ENCODE data around the gene XRN2.

Gene XRN2

DNA sequence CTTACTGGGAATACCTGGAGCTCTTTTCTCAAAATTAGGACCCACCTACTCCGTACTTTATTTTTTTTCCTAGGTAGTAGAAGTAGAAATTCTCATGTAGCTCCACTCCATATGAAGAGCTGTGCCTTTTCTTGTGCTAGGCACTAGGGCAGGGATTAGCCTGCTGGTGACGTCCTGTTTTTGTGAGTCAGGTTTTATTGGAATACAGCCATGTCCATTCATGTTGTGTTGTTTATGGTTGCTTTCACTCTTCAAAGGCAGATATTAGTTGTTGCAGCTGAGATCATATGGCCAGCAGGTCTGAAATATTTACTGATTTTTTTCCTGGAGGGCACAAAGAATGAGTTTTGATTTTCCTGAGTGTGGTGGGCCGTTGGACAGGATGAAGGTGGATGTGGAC, 20.5 kb downstream of the XRN2 start:
- H4K20me1 ChIP-seq, result peaks cover 99% of the 10 kb centered on the region
- TF ChIP-seq Cebpa-rat (IDR thresholded peaks at IDR 0.05), result no peak
- no peaks in the 10 kb centered on the region for H3K27me3 ChIP-seq
- peaks cover 49% of the 10 kb centered on the region for H3K9me3 ChIP-seq
- peaks cover 57% of the 10 kb centered on the region for H3K36me3 ChIP-seq
- no peak overlapping the region for H3K27ac ChIP-seq
- peaks cover 5% of the 10 kb centered on the region; the same call in 1 of the 2 replicates for H3K4me1 ChIP-seq
- no peak overlapping the region for H3K4me2 ChIP-seq
- no peak overlapping the region for H3K4me3 ChIP-seq
- no peak overlapping the region for H3K9ac ChIP-seq

DNA sequence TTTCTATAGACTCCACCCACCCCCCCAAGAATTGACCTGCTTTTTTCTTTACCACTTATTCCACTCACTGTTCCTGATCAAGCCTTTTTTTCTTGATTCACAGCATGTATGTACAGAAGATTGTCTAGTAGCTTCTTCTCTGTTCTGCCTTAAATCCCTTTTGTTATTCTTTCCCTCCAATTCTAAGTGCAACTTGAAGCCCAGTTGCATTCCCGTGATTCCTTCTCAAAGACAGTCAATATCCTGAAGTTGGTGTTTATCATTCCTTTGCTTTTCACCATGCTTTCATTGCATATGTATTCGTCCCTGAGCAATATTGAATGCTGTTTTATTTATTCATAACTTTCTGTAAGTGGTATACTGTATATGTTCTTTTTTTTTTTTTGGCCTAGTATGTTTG, 21.0 kb downstream of the XRN2 start:
- no peak for TF ChIP-seq Cebpa-rat (IDR thresholded peaks at IDR 0.05)
- Histone ChIP-seq H3K9ac (no peak overlapping the region), H3K27ac (no peak overlapping the region), H3K9me3 (peaks cover 45% of the 10 kb centered on the region), H3K27me3 (no peaks in the 10 kb centered on the region), H4K20me1 (peaks cover 99% of the 10 kb centered on the region), H3K4me1 (peaks cover 5% of the 10 kb centered on the region; the same call in 1 of the 2 replicates), H3K4me3 (no peak overlapping the region), H3K36me3 (peaks cover 62% of the 10 kb centered on the region), H3K4me2 (no peak overlapping the region)

DNA sequence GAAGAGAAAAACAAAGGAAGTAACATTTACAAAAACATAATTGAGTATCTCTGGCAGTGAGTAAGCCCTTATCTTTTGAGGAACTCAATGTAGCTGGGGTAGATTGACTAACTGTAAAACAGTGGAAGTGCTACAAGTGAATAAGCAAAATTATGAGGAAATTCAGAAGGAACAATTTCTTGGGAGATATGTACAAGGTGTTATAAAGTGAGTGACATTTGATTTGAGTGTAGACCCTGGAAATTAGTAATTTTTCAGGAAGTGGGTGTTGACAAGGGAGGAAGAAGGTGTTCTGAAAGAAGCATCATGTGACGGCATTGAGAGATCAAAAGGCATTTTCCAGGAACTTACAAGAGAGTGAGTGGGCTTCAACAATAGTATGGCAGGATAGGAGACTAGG, 22.2 kb downstream of the XRN2 start:
- peaks cover 34% of the 10 kb centered on the region for H3K9me3 ChIP-seq
- no peak overlapping the region for H3K27ac ChIP-seq
- H3K36me3 ChIP-seq, result peaks cover 66% of the 10 kb centered on the region
- H3K4me3 ChIP-seq, result no peak overlapping the region
- no peaks in the 10 kb centered on the region for H3K27me3 ChIP-seq
- peaks cover 99% of the 10 kb centered on the region for H4K20me1 ChIP-seq
- no peak for TF ChIP-seq Cebpa-rat (IDR thresholded peaks at IDR 0.05)
- 0 out of 2 replicates have a peak overlapping the region, but pooled peaks have one; percentile 3 for H3K4me2 ChIP-seq
- peaks cover 5% of the 10 kb centered on the region; the same call in 1 of the 2 replicates for H3K4me1 ChIP-seq
- H3K9ac ChIP-seq, result no peak overlapping the region

- peaks cover 5% of the 10 kb centered on the region; the same call in 1 of the 2 replicates for H3K4me1 ChIP-seq
- H3K36me3 ChIP-seq, result peaks cover 63% of the 10 kb centered on the region
- H4K20me1 ChIP-seq, result peaks cover 94% of the 10 kb centered on the region
- no peak overlapping the region for H3K27ac ChIP-seq
- no peaks in the 10 kb centered on the region for H3K27me3 ChIP-seq
- no peak overlapping the region for H3K4me2 ChIP-seq
- no peak overlapping the region for H3K9ac ChIP-seq
- peaks cover 20% of the 10 kb centered on the region for H3K9me3 ChIP-seq
- no peak overlapping the region for H3K4me3 ChIP-seq
- TF ChIP-seq Cebpa-rat (IDR thresholded peaks at IDR 0.05), result no peak
Measured at GRCh38 chr20:21326700-21327099, 23.6 kb downstream of the XRN2 start.

- Histone ChIP-seq H3K4me2 (no peak overlapping the region), H3K36me3 (peaks cover 96% of the 10 kb centered on the region), H3K27me3 (no peaks in the 10 kb centered on the region), H3K9me3 (no peaks in the 10 kb centered on the region), H3K4me3 (no peak overlapping the region), H3K9ac (no peak overlapping the region), H3K4me1 (no peaks in the 10 kb centered on the region), H4K20me1 (peaks cover 37% of the 10 kb centered on the region), H3K27ac (no peak overlapping the region)
- no peak for TF ChIP-seq Cebpa-rat (IDR thresholded peaks at IDR 0.05)
Measured at GRCh38 chr20:21336455-21337151, 33.5 kb downstream of the XRN2 start.

GRCh38 chr20:21338291-21338690, 35.2 kb downstream of the XRN2 start:
- Histone ChIP-seq H4K20me1 (peaks cover 47% of the 10 kb centered on the region), H3K9me3 (no peaks in the 10 kb centered on the region), H3K4me1 (no peaks in the 10 kb centered on the region), H3K36me3 (peaks cover 88% of the 10 kb centered on the region), H3K27me3 (no peaks in the 10 kb centered on the region), H3K4me2 (no peak overlapping the region), H3K27ac (no peak overlapping the region), H3K9ac (no peak overlapping the region), H3K4me3 (no peak overlapping the region)
- no peak for TF ChIP-seq Cebpa-rat (IDR thresholded peaks at IDR 0.05)

DNA sequence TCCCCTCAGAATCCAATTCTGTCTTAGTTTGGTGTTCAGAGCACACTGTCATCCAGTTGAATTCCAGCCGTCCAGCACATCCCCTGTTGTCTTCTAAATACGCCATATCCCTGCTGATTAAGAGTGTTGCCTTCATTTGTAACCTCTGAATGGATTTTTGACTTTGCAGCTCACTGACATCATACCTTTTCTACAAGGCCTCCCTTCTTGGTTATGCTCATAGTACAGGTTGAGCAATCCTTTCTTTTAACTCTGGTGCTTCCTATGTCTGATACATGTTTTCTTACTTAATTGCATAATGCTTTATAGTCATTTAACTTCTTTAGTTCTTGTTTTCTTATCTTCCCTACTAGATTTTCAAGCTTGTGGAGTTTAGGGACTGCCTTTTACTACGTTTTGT, 36.4 kb downstream of the XRN2 start:
- TF ChIP-seq Cebpa-rat (IDR thresholded peaks at IDR 0.05), result no peak
- Histone ChIP-seq H3K27me3 (no peaks in the 10 kb centered on the region), H4K20me1 (peaks cover 45% of the 10 kb centered on the region), H3K9me3 (no peaks in the 10 kb centered on the region), H3K36me3 (peaks cover 88% of the 10 kb centered on the region), H3K4me3 (no peak overlapping the region), H3K4me1 (no peaks in the 10 kb centered on the region), H3K9ac (no peak overlapping the region), H3K4me2 (no peak overlapping the region), H3K27ac (no peak overlapping the region)

DNA sequence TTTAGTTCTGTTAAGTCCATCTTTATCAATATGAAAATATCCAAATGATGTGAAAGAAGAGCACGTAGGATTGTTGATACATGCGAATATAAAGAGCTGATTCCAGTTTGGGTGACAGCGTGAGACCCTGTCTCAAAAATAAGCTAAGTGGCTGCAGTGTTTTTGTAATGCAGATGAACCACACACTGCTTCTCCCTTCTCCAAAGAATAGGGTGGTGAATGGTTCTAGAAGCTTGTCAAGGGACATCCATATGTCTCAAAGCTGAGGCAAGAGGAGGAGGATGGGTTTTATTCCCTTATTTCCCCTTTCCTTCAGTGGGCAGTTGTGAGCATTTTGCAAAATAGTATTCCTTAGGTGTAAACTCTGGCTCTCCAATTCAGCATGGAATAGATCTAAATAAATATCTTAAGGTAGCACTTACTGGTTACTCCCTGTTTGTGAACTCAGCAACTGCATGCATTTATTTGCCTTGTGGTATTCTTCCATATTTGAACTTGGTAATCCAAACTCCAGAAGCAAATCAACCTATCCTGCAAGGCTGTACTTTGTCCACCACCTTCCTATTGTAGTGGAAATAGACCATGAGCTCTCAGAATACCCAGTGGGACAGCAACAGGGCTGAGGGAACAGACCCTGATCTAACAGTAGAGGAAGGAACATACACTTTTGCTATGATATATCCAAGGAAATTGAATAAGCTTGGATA, 38.0 kb downstream of the XRN2 start:
- Histone ChIP-seq H3K4me1 (no peaks in the 10 kb centered on the region), H3K9me3 (no peaks in the 10 kb centered on the region), H4K20me1 (peaks cover 43% of the 10 kb centered on the region), H3K27me3 (no peaks in the 10 kb centered on the region), H3K4me3 (no peak overlapping the region), H3K4me2 (no peak overlapping the region), H3K9ac (no peak overlapping the region), H3K36me3 (peaks cover 83% of the 10 kb centered on the region), H3K27ac (no peak overlapping the region)
- no peak for TF ChIP-seq Cebpa-rat (IDR thresholded peaks at IDR 0.05)

- TF ChIP-seq Cebpa-rat (IDR thresholded peaks at IDR 0.05), result no peak
- Histone ChIP-seq H3K4me1 (no peaks in the 10 kb centered on the region), H3K4me2 (no peak overlapping the region), H3K4me3 (no peak overlapping the region), H3K27me3 (no peaks in the 10 kb centered on the region), H3K36me3 (peaks cover 83% of the 10 kb centered on the region), H3K9me3 (no peaks in the 10 kb centered on the region), H3K9ac (no peak overlapping the region), H4K20me1 (peaks cover 41% of the 10 kb centered on the region), H3K27ac (no peak overlapping the region)
Measured at GRCh38 chr20:21342656-21343345, 39.7 kb downstream of the XRN2 start.
